Ramos (cell line): Measurements from ENCODE around the gene FSCN2.

ENCODE experiments used
- in situ Hi-C: fragments of 300-500 bp; cut with MboI; formaldehyde crosslinking; loops from one replicate; pipeline ENCODE4 v1.14.3; 2022; ENCODE audit warnings: low sequenced_read_pairs; ENCODE audit not compliant: unreplicated experiment

FSCN2 gene

DNA sequence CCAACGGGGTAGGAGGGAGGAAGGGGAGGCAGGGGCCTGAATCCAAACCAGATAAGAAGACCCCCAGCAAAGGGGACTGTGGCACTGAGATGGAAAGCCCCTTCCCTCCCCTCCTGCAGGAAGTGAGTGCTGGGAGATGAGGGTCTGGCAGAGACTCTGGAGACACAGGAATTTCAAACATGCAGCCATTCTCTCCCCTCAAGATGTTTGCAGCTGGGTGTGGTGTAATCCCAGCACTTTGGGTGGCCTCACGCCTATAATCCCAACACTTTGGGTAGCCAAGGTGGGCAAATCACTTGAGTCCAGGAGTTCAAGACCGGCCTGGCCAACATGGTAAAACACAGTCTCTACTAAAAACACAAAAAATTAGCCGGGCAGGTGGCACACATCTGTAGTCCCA lies 57.9 kb downstream of the FSCN2 start:
- in situ Hi-C loops: no loop called here
